ENCODE data around the gene TBX2.

- no peak for TF ChIP-seq POLR2A (IDR thresholded peaks at IDR 0.05; ENCODE audit: low read depth, low read length)
- TF ChIP-seq POU2F2 (IDR thresholded peaks at IDR 0.05; ENCODE audit: low read depth, low read length): no peak
- no peak for TF ChIP-seq TAF1 (IDR thresholded peaks at IDR 0.05; ENCODE audit: low read depth, low read length)
- no peak for TF ChIP-seq POLR2AphosphoS5 (IDR thresholded peaks at IDR 0.05; ENCODE audit: low read depth, low read length)
- TF ChIP-seq SPI1 (IDR thresholded peaks at IDR 0.05; ENCODE audit: low read depth, low read length): no peak
- no peak for TF ChIP-seq PAX5 (IDR thresholded peaks at IDR 0.05; ENCODE audit: insufficient read depth, low read length, severe bottlenecking)
These were observed 1.9 kb downstream of the TBX2 start for GRCh38 chr17:61401389-61402072.
